Tongue (tissue), 2 donors: ENCODE results near the gene KRTAP9-4. TPM values are rescaled to one million over a fixed set of nuclear protein-coding genes. Genes with fewer than 3 reads are reported as not detected.
A peak's percentile ranks its signal among the peaks of the same experiment; 100 is the strongest.
"Not testable (repeated sequence)": the region's sequence is repeated elsewhere in the genome, so short reads cannot be mapped to it uniquely, and the experiment has no call there.

Experiments
- DNase-seq: peaks from one replicate; pipeline ENCODE4 v3.0.0-alpha.2; 2015
- total RNA-seq: library from RNA; depleted of rRNA; stranded (reverse); fragments of >200 nt; gene quantifications from one replicate; pipeline ENCODE4 v1.2.3, GENCODE V29; 2014

KRTAP9-4 gene, protein sequence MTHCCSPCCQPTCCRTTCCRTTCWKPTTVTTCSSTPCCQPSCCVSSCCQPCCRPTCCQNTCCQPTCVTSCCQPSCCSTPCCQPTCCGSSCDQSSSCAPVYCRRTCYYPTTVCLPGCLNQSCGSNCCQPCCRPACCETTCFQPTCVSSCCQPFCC
- not detected for total RNA-seq

DNA sequence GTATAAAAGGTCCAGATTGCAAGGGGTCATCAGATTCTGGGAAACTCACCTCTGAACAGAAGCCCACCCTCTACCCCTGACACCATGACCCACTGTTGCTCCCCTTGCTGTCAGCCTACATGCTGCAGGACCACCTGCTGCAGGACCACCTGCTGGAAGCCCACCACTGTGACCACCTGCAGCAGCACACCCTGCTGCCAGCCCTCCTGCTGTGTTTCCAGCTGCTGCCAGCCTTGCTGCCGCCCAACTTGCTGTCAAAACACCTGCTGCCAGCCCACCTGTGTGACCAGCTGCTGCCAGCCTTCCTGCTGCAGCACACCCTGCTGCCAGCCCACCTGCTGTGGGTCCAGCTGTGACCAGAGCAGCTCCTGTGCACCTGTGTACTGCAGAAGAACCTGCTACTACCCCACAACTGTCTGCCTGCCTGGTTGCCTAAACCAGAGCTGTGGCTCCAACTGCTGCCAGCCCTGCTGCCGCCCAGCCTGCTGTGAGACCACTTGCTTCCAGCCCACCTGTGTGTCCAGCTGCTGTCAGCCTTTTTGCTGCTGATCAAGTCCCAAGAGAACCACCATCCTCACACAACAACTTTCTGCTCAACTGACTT, at the start of gene KRTAP9-4:
KRTAP9-4 (plus strand) TSS at position 51 of the 604 bp plus-strand sequence; CDS start at position 85, 34 bp downstream.
- DNase-seq, result not testable (repeated sequence)

DNA sequence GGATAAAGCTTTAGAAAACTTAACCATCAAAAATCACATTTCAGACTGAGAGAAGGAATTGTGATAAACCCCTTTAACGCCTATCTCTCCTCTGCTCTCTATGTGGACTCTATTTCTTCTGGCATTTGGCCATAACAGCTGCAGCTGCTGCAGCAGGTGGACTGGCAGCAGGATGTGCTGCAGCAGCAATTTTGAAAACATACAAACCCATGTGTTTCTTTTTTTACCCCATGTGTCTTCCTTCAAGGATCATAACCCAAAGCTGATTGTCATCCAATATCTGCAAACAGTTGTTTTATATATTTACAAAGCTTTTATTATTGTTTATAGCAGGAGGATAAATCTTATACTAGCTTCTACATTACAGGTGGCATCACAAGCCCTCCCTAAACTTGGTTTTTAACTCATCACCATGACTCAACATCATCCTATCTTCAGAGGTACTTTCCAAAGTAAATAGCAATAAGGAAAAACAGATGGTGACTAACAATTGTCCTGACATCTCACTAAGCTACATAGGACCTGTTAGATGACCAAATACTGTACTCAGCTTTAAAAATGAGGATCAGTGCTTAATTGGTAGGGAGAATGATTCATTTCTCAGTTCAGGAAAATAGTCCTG, 37.5 kb upstream of the KRTAP9-4 start:
- peak; percentile 58 for DNase-seq

DNA sequence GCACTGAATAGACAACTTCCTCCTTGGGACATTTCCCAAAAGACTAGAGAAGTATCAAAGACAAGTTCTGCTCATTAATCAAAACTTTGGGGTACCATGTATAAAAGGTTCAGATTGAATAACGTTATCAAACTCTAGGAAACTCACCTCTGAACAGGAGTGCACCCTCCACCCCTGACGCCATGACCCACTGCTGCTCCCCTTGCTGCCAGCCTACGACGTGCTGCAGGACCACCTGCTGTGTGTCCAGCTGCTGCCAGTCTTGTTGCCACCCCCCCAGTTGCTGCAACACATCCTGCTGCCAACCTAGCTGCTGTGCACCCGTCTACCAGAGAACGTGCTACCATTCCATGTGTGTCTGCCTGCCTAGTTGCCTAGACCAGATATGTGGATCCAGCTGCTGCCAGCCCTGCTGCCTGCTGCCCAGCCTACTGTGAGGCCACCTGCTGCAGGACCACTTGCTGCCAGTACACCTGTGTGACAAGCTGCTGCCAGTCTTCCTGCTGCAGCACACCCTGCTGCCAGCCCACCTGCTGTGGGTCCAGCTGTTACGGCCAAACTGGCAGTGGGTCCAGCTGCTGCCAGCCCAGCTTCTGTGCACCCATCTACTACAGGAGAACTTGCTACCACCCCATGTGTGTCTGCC, 36.8 kb upstream of the KRTAP9-4 start:
- DNase-seq, result peak; percentile 23

DNA sequence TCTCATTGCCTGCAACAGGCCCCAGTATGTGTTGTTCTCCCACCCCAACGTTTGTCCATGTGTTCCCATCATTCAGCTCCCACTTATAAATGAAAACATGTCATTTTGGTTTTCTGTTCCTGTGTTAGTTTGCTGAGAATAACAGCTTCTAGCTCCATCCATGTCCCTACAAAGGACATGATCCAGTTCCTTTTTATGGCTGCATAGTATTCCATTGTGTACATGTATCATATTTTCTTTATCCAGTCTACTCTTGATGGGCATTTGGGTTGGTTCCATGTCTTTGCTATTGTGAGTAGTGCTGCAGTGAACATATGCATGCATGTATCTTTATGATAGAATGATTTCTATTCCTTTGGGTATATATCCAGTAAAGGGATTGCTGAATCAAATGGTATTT, 33.8 kb upstream of the KRTAP9-4 start:
- DNase-seq, result no peak

DNA sequence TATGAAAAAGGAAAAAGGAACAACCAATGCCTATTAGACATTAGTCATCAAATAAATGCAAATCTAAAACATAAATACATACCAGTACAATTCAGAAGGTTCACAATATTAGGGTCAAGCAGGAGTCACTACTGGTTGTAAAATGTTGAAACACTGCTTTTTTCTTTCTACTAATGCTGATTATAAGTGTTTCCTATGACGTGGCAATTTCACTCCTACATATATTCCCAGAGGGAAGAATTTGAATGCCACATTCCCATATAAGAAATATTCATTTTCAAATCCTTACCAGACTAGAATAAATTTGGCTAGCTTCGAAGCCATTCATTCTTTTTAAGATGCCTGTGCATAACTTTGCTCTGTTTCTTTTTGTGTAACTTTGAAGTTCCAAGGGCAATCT, 25.7 kb upstream of the KRTAP9-4 start:
- no peak for DNase-seq

DNA sequence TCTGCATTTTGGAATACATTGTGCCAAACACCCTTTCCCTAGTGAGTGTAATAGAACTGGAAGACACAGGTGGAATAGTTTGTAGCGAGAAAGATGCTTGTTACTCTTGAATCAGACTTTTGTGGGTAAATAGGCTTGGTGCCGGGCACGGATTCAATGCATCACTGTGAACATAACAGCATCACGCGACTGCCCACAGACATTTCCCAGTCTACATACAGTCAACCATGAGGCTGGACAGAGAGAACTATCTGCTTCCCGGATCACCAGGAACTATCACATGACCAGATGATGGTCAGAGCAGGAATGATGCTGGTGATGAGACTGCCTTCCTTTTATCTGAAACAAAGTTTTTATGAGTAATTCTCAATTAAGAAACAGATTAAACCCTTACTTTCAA, 23.4 kb upstream of the KRTAP9-4 start:
- no peak for DNase-seq

DNA sequence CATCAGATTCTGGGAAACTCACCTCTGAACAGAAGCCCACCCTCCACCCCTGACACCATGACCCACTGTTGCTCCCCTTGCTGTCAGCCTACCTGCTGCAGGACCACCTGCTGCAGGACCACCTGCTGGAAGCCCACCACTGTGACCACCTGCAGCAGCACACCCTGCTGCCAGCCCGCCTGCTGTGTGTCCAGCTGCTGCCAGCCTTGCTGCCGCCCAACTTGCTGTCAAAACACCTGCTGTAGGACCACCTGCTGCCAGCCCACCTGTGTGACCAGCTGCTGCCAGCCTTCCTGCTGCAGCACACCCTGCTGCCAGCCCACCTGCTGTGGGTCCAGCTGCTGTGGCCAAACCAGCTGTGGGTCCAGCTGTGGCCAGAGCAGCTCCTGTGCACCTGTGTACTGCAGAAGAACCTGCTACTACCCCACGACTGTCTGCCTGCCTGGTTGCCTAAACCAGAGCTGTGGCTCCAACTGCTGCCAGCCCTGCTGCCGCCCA, 22.8 kb upstream of the KRTAP9-4 start, which contains the start of gene KRTAP9-2:
KRTAP9-2 (plus strand) TSS at position 51 of the 498 bp plus-strand sequence; CDS start at position 58, 7 bp downstream.
- not testable (repeated sequence) for DNase-seq

DNA sequence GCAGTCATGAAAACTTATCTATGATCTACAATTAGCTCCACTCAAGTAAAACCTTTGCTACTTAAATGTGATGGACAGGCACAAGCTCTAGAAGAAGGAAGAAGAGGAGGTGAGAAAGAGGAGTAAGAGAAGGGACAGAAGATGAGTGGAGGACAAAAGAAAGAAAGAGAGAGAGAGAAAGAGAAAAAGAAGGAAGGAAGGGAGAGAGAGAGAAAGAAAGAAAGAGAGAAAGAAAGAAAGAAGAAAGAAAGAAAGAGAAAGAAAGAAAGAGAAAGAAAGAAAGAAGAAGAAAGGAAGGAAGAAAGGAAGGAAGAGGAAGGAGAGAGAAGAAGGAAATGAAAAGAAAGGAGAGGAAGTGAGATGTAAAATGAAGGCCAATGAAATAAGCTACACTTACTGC, 19.4 kb upstream of the KRTAP9-4 start:
- DNase-seq, result no peak

DNA sequence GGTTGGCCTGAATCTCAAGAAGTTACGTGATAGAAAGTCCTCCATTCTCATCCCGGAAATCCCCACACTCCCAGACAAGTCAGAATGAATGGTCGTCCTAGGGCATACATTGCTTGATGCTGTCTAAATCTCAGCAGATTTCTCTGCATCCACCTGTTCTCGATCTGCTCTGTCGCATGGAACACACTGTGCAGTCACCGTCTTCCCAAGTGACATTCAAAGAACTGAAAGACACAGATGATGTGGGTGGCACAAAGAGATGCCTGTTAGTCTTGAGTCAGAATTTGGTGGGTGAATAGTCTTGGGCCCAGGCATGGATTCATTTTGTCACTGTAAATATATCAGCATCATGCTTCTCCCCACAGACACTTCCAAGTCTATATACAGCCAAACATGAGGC, 17.8 kb upstream of the KRTAP9-4 start:
- DNase-seq, result no peak

DNA sequence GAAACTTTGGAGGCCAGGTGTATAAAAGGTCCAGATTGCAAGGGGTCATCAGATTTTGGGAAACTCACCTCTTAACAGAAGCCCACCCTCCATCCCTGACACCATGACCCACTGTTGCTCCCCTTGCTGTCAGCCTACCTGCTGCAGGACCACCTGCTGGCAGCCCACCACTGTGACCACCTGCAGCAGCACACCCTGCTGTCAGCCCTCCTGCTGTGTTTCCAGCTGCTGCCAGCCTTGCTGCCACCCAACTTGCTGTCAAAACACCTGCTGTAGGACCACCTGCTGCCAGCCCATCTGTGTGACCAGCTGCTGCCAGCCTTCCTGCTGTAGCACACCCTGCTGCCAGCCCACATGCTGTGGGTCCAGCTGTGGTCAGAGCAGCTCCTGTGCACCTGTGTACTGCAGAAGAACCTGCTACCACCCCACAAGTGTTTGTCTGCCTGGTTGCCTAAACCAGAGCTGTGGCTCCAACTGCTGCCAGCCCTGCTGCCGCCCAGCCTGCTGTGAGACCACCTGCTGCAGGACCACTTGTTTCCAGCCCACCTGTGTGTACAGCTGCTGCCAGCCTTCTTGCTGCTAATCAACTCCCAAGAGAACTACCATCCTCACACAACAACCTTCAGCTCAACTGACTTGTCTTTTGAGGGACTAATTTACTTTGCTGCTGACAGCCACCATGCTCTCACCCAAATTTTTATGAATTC, 16.9 kb upstream of the KRTAP9-4 start, which contains the start of gene KRTAP9-3:
KRTAP9-3 (plus strand) TSS at position 51 of the 707 bp plus-strand sequence; CDS start at position 104, 53 bp downstream.
- not testable (repeated sequence) for DNase-seq

DNA sequence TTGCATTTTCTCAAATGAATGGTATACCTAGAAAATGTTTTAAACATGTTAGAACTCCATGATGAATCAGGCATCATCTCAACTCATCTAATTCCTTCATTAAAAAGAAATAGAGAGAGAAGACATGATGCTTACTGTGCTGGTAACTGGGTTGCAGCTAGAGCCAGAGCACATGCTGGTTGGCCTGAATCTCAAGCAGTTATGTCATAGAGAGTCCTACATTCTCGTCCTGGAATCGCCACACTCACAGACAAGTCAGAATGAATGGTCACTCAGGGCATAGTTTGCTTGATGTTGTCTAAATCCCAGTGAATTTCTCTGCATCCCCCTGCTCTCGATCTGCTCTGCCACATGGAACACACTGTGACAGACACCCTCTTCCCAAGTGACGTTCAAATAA, 12.4 kb upstream of the KRTAP9-4 start:
- DNase-seq, result not testable (repeated sequence)

DNA sequence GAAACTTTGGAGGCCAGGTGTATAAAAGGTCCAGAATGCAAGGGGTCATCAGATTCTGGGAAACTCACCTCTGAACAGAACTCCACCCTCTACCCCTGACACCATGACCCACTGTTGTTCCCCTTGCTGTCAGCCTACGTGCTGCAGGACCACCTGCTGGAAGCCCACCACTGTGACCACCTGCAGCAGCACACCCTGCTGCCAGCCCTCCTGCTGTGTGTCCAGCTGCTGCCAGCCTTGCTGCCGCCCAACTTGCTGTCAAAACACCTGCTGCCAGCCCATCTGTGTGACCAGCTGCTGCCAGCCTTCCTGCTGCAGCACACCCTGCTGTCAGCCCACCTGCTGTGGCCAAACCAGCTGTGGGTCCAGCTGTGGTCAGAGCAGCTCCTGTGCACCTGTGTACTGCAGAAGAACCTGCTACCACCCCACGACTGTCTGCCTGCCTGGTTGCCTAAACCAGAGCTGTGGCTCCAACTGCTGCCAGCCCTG, 11.5 kb upstream of the KRTAP9-4 start, which contains the start of gene KRTAP9-8:
KRTAP9-8 (plus strand) TSS at position 51 of the 489 bp plus-strand sequence; CDS start at position 104, 53 bp downstream.
- not testable (repeated sequence) for DNase-seq

DNA sequence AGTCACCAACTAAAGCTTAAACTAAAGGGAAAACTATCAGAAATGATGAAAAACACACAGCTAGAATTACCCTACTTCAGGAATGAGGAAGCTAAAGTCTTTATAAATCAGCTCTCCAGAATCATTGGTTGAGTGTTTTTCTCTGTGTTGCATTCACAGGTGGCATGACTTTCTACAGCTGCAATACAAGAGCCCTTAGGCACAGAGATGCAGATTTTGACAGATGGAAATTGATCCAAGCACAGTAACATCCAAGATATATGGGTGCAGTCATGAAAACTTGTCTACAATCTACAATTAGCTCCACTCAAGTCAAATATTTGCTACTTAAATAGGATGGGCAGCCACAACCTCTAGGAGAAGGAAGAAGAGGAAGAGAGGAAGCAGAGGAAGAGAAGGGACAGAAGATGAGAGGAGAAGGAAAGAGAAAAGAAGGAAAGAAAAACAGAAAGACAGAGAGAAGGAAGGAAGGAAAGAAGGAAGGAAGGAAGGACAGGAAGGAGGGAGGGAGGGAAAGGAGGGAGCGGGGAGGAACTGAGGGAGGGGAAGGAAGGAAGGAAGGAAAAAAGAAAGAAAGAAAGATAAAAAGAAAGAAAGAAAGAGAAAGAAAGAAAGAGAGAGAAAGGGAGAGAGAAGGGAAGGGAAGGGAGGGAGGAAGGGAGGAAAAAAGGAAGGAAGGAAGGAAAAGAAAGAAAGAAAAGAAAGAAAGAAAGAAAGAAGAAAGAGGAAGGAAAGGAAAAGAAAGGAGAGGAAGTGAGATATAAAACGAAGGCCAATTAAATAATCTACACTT, 2.3 kb upstream of the KRTAP9-4 start:
- DNase-seq, result not testable (repeated sequence)

DNA sequence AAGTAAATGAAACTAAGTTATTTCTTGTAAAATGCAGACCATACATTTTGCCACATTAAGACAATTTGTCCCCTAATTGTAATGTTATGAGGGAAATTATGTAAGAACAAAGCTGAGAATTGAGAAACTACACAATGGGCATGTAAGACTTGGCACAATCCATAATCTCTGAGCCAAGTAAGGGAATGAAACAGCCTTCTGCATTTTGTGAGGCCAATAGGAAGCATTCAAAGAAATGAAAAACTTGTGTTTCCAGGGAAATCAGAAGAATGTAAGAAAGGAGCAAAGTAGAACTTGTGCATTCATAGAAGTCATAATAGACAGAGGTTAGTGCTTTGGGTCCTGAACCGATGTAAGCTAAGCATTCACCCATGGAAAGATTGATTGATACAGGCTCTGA, 1.8 kb downstream of the KRTAP9-4 start:
- DNase-seq, result no peak

DNA sequence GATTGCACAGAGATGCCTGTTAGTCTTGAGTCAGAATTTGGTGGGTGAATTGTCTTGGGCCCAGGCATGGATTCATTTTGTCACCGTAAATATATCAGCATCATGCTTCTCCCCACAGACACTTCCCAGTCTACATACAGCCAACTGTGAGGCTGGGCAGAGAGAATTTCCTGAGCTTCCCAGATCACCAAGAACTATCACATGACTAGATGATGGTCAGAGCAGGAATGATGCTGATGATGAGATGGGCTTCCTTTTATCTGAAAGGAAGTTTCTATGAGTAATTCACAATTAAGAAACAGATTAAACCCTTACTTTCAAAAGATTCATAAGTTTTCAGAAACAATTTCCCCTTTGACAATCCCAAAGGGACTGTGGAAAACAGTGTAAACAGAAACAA, 5.4 kb downstream of the KRTAP9-4 start:
- no peak for DNase-seq

DNA sequence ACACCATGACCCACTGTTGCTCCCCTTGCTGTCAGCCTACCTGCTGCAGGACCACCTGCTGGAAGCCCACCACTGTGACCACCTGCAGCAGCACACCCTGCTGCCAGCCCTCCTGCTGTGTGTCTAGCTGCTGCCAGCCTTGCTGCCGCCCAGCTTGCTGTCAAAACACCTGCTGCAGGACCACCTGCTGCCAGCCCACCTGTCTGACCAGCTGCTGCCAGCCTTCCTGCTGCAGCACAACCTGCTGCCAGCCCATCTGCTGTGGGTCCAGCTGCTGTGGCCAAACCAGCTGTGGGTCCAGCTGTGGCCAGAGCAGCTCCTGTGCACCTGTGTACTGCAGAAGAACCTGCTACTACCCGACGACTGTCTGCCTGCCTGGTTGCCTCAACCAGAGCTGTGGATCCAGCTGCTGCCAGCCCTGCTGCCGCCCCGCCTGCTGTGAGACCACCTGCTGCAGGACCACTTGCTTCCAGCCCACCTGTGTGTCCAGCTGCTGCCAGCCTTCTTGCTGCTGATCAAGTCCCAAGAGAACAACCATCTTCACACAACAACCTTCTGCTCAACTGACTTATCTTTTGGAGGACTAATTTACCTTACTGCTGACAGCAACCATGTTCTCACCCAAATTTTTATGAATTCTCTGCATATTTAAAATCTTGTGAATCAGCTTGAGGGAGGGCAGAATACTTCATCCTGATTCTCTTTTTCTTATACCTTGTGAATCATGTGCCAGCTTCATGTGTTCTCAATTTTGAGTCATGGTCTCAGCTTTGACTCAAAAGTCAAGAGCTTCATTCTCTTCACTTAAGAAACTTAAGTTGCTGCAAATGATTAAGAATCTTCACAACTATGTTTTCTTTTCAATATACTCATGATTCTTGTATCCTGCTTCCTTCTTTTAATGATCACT, 6.1 kb downstream of the KRTAP9-4 start, which contains the start of gene KRTAP9-9:
KRTAP9-9 (plus strand) TSS at position 4 of the 910 bp plus-strand sequence.
- not testable (repeated sequence) for DNase-seq

DNA sequence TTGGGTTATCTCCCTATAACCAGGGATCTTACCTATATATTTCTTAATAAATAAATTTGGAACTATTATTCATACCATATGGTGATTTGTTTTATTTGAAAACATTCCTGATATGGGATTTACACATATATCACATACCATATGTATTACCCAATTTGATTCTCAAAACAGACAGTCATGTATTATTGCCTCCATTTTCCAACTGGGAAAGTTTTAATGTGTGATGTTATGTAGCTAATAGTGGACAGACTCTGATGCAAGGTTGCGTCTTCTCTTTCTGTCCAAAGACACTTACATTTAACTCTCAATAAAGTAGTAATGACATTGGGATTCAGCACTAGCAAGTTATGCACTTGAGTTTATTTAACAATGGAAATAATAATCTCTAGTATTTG, 6.8 kb downstream of the KRTAP9-4 start:
- no peak for DNase-seq

DNA sequence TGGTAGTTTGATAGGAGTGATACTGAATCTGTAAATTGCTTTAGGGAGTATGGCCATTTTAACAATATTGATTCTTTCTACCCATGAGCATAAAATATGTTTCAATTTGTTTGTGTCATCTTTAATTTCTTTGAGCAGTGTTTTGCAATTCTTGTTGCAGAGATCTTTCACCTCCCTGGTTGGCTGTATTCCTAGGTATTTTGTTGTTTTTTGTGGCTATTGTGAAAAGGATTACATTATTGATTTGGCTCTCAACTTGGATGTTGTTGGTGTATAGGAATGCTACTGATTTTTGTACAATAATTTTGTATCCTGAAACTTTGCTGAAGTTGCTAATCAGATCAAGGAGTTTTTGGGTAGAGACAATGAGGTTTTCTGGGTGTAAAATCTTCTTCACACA, 8.9 kb downstream of the KRTAP9-4 start:
- DNase-seq, result no peak

DNA sequence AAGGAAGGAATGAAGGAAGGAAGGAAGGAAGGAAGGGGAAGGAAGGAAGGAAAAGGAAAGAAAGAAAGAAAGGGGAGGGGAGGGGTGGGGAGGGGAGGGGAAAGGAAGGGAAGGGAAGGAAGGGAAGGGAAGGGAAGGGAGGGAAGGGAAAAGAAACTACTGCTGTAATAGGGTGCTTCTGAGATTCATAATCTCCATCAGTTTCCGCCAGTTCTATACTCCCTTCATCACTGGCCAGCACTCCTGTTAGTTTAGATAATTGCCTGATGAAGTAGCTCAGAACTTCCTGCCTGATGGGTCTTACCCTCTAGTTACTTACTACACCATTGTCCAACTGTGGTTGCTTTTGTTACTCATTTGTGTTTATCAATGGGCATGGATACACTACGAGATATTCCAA, 13.7 kb downstream of the KRTAP9-4 start:
- no peak for DNase-seq

DNA sequence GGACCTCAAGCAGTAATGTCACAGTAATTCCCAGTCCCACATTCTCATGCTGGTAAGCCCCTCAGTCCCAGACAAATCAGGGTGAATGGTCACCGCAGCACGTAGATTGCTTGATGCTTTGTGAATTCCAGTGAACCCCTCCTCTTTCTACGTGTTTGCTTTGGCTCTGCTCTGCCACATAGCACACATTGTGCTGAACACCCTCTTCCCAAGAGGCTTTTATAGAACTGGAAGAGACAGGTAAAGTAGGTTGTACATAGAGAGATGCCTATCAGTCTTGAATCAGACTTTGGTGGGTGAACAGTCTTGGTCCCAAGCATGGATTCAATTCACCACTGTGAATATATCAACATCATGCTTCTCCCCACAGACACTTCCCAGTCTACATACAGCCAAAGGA, 15.1 kb downstream of the KRTAP9-4 start:
- DNase-seq, result no peak
